IMR-90 (cell line): Measurements from ENCODE around the gene ACSL4. TPM values are rescaled to one million over a fixed set of nuclear protein-coding genes. Genes with fewer than 3 reads are reported as not detected.

ENCODE experiments used
- ATAC-seq: fragments of 200-7000 bp; cut with Tn5 transposase; 2 replicates; pipeline ENCODE4 v1.9.1; 2020; ENCODE audit warnings: low read depth, mild to moderate bottlenecking, moderate library complexity
- BruUV-seq: library from RNA; stranded (reverse); fragments of 400-500 nt; replicated peaks from 2 replicates; lab custom pipeline; 2021; lab: Mats Ljungman, UMichigan
- CTCF ChIA-PET: fragments of 300-600 bp; formaldehyde crosslinking; extraction: SDS; loops from one replicate; lab custom pipeline; 2021; ENCODE audit warnings: antibody characterized with exemption; lab: Yijun Ruan, JAX
- POLR2A ChIA-PET: fragments of 300-600 bp; sonication (Branson Sonifier 250); formaldehyde crosslinking; loops from one replicate; lab custom pipeline; 2022; ENCODE audit warnings: antibody characterized with exemption; ENCODE audit not compliant: unreplicated experiment; lab: Charles Lee
- DNase-seq: peaks from one replicate; pipeline ENCODE4 v3.0.0; 2013
- H2AFZ ChIP-seq: replicated peaks from 2 replicates; pipeline ENCODE3; 2013; ENCODE audit warnings: low read length, mild to moderate bottlenecking; ENCODE audit not compliant: poor library complexity
- H2AK5ac ChIP-seq: 2 replicates; pipeline ENCODE4 v1.6.1; 2013; ENCODE audit warnings: low read depth, low read length, inconsistent platforms
- H2AK9ac ChIP-seq: replicated peaks from 2 replicates; pipeline ENCODE3; 2013; ENCODE audit warnings: mild to moderate bottlenecking, low read depth, low read length, moderate library complexity; ENCODE audit not compliant: poor library complexity
- H2BK120ac ChIP-seq: 2 replicates; pipeline ENCODE4 v1.6.1; 2013; ENCODE audit warnings: low read depth, low read length, inconsistent platforms
- H2BK15ac ChIP-seq: 3 replicates; pipeline ENCODE4 v1.6.1; 2013; ENCODE audit warnings: low read depth, low read length, inconsistent platforms
- H2BK20ac ChIP-seq: 2 replicates; pipeline ENCODE4 v1.6.1; 2013; ENCODE audit warnings: low read depth, mild to moderate bottlenecking, inconsistent platforms, low read length, moderate library complexity
- H2BK5ac ChIP-seq: 2 replicates; pipeline ENCODE4 v1.6.1; 2013; ENCODE audit warnings: mild to moderate bottlenecking, low read depth, low read length, inconsistent platforms; ENCODE audit not compliant: poor library complexity, severe bottlenecking
- H3K14ac ChIP-seq: replicated peaks from 2 replicates; pipeline ENCODE4 v1.6.1; 2013; ENCODE audit warnings: low read depth, low read length, inconsistent platforms
- H3K18ac ChIP-seq: 2 replicates; pipeline ENCODE4 v1.6.1; 2013; ENCODE audit warnings: low read depth, low read length, control low read depth
- H3K23ac ChIP-seq: 2 replicates; pipeline ENCODE4 v1.6.1; 2013; ENCODE audit warnings: low read depth, low read length, inconsistent platforms
- H3K27ac ChIP-seq: 2 replicates; pipeline ENCODE4 v1.5.1; 2013; ENCODE audit warnings: mild to moderate bottlenecking, control low read depth, low read length; ENCODE audit not compliant: insufficient read depth
- H3K27me3 ChIP-seq: 2 replicates; pipeline ENCODE4 v1.6.1; 2013; ENCODE audit warnings: low read length; ENCODE audit not compliant: control insufficient read depth, insufficient read depth
- H3K36me3 ChIP-seq: 2 replicates; pipeline ENCODE4 v1.6.1; 2013; ENCODE audit warnings: low read length, mixed read lengths; ENCODE audit not compliant: control insufficient read depth, insufficient read depth
- H3K4ac ChIP-seq: 2 replicates; pipeline ENCODE4 v1.6.1; 2013; ENCODE audit warnings: low read depth, low read length, inconsistent platforms
- H3K4me1 ChIP-seq: 2 replicates; pipeline ENCODE4 v1.6.1; 2013; ENCODE audit warnings: low read length, mixed read lengths; ENCODE audit not compliant: control insufficient read depth, insufficient read depth
- H3K4me2 ChIP-seq: 2 replicates; pipeline ENCODE4 v1.6.1; 2013; ENCODE audit warnings: low read depth, mild to moderate bottlenecking, control low read depth, low read length, moderate library complexity
- H3K4me3 ChIP-seq: 2 replicates; pipeline ENCODE4 v1.5.1; 2013; ENCODE audit warnings: low read depth, mild to moderate bottlenecking, control low read depth, low read length, moderate library complexity; ENCODE audit not compliant: insufficient read depth
- H3K56ac ChIP-seq: 2 replicates; pipeline ENCODE4 v1.6.1; 2013; ENCODE audit warnings: low read length, inconsistent platforms; ENCODE audit not compliant: insufficient read depth; ENCODE audit errors: extremely low read depth
- H3K79me1 ChIP-seq, 2 experiments: 2 replicates each; pipeline ENCODE4 v1.6.1; 2013; ENCODE audit warnings: low read length in 2 of 2, inconsistent platforms in 1 of 2, low read depth in 1 of 2
- H3K9ac ChIP-seq: 2 replicates; pipeline ENCODE4 v1.6.1; 2013; ENCODE audit warnings: low read depth, low read length, control low read depth
- H3K9me1 ChIP-seq: 2 replicates; pipeline ENCODE4 v1.6.1; 2013; ENCODE audit warnings: low read length, inconsistent platforms; ENCODE audit not compliant: insufficient read depth
- H3K9me3 ChIP-seq: 2 replicates; pipeline ENCODE4 v1.6.1; 2013; ENCODE audit warnings: low read length; ENCODE audit not compliant: control insufficient read depth, insufficient read depth
- H4K20me1 ChIP-seq: 2 replicates; pipeline ENCODE4 v1.6.1; 2013; ENCODE audit warnings: low read length, inconsistent platforms; ENCODE audit not compliant: insufficient read depth
- H4K5ac ChIP-seq: 2 replicates; pipeline ENCODE4 v1.6.1; 2013; ENCODE audit warnings: mild to moderate bottlenecking, low read depth, low read length, control low read depth
- H4K8ac ChIP-seq, 2 experiments: 2 replicates each; pipeline ENCODE4 v1.6.1; 2013; ENCODE audit warnings: low read depth in 2 of 2, low read length in 2 of 2, control low read depth in 1 of 2, inconsistent platforms in 1 of 2
- H4K91ac ChIP-seq: 2 replicates; pipeline ENCODE4 v1.6.1; 2013; ENCODE audit warnings: low read depth, low read length, inconsistent platforms; ENCODE audit not compliant: insufficient read depth
- BHLHE40 ChIP-seq: fragments of 150-350 bp; IDR thresholded peaks from 2 replicates; pipeline ENCODE4 v1.6.1; 2016; ENCODE audit warnings: mild to moderate bottlenecking, low read depth, low read length
- ELK1 ChIP-seq: fragments of 150-350 bp; IDR thresholded peaks from 2 replicates; pipeline ENCODE4 v1.6.1; 2016; ENCODE audit warnings: low read depth, mild to moderate bottlenecking, low read length, moderate library complexity, borderline replicate concordance
- MAZ ChIP-seq: IDR thresholded peaks from 2 replicates; pipeline ENCODE4 v1.6.1; 2012; ENCODE audit warnings: low read depth, mild to moderate bottlenecking, low read length, improper control_type of control experiment, moderate library complexity, borderline replicate concordance
- RCOR1 ChIP-seq: IDR thresholded peaks from 2 replicates; pipeline ENCODE4 v1.6.1; 2012; ENCODE audit warnings: mild to moderate bottlenecking, low read length, improper control_type of control experiment; ENCODE audit not compliant: insufficient replicate concordance
- SMC3 ChIP-seq: fragments of 150-350 bp; IDR thresholded peaks from 2 replicates; pipeline ENCODE4 v1.6.1; 2016; ENCODE audit warnings: low read depth, mild to moderate bottlenecking, antibody characterized with exemption, low read length, moderate library complexity
- WGBS, 2 experiments: methylation state at CpG; one replicate each; pipeline versions ENCODE4 v1.1.5 to v1.1.7; 2013; ENCODE audit warnings: missing lambda C conversion rate in 2 of 2; ENCODE audit not compliant: insufficient read length in 1 of 2; ENCODE audit errors: extremely low coverage in 2 of 2; 5-methylcytosine and 5-hydroxymethylcytosine counted together
- dilution Hi-C: fragments of 300-500 bp; cut with HindIII; formaldehyde crosslinking; loops from one replicate; pipeline ENCODE4 v1.14.3; 2018; ENCODE audit warnings: low sequenced_read_pairs; ENCODE audit not compliant: unreplicated experiment
- in situ Hi-C: fragments of 300-500 bp; cut with MboI; formaldehyde crosslinking; loops from 3 replicates; pipeline ENCODE4 v1.14.3; 2019; ENCODE audit warnings: low sequenced_read_pairs, inconsistent platforms, mixed read lengths
- intact Hi-C: fragments of 100-400 bp; cut with micrococcal nuclease; formaldehyde crosslinking; loops from 2 replicates; pipeline ENCODE4 v1.10.0; 2022
- polyA plus RNA-seq, 3 experiments: library from polyadenylated mRNA; depleted of rRNA; stranded (reverse); fragments of >200 nt; gene quantifications; 2 replicates each; pipeline ENCODE4 v1.2.3, GENCODE V29; 2012; ENCODE audit warnings: low replicate concordance in 1 of 3
- total RNA-seq: library from RNA; depleted of rRNA; stranded (reverse); fragments of >200 nt; gene quantifications from 2 replicates; pipeline ENCODE4 v1.2.3, GENCODE V29; 2012
- TF ChIP-seq, protein P1 (sequence below): fragments of 150-350 bp; IDR thresholded peaks from 2 replicates; pipeline ENCODE4 v1.6.1; 2017; ENCODE audit warnings: mild to moderate bottlenecking, antibody characterized with exemption, low read length, low read depth

ACSL4 gene
- total and polyA plus RNA-seq, 2 of the 4 experiments (the other 2 are of a cell fraction), result 29.6 to 59.7 TPM

DNA sequence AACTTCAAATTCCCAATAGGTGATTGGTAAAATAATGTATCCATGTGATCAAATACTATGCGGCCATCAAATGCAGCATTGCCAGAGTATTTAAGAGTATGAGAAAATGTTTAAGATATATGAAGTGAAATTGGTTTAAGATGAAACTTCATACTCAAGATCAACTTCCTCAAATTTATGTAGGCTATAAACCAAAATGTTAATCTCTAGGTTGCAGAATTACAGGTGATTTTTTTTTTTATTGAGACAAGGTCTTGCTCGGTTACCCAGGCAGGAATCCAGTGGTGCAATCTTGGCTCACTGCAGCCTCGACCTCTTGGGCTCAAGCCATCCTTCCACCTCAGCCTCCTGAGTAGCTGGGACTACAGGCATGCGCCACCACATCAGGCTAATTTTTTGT lies 25.3 kb downstream of the ACSL4 start:
- H3K4me2 ChIP-seq, result no peak overlapping the region
- no peak overlapping the region for H2AFZ ChIP-seq
- DNase-seq, result no peak
- H4K20me1 ChIP-seq, result peaks cover 19% of the 10 kb centered on the region; the same call in 1 of the 2 replicates
- H3K9me1 ChIP-seq, result peaks cover 2% of the 10 kb centered on the region; the same call in 1 of the 2 replicates
- intact Hi-C loops (no loop called here), in situ Hi-C loops (loop anchor here (25.0 kb wide), 1 partner anchor 705 kb away; no protein-coding TSS in a partner anchor), dilution Hi-C loops (no loop called here)
- no peak overlapping the region for H2BK5ac ChIP-seq
- H3K4me1 ChIP-seq, result peaks cover 4% of the 10 kb centered on the region; the same call in 1 of the 2 replicates
- H3K56ac ChIP-seq, result no peak overlapping the region
- no CpG with 5 or more reads among the region's 4 CpGs for WGBS, 2 experiments
- H3K23ac ChIP-seq, result no peak overlapping the region
- H3K4me3 ChIP-seq, result no peak overlapping the region
- no peak overlapping the region for H2AK9ac ChIP-seq
- no peak overlapping the region for H4K91ac ChIP-seq
- no peak overlapping the region for H4K5ac ChIP-seq
- H2AK5ac ChIP-seq, result no peak overlapping the region
- H3K9ac ChIP-seq, result no peak overlapping the region
- no peak overlapping the region for H3K27ac ChIP-seq
- H4K8ac ChIP-seq, result no peak overlapping the region
- H2BK120ac ChIP-seq, result no peak overlapping the region
- BruUV-seq, result no TSS peak
- POLR2A ChIA-PET, result no interaction called here
- H3K79me1 ChIP-seq, result peaks cover 0 to 3% of the 10 kb centered on the region in 2 experiments; a peak in 1 of 4 replicates
- H3K18ac ChIP-seq, result no peak overlapping the region
- no peak for ATAC-seq
- H2BK15ac ChIP-seq, result no peak overlapping the region
- TF ChIP-seq SMC3 (no peak), ELK1 (no peak), RCOR1 (no peak), BHLHE40 (no peak), MAZ (no peak)
- TF ChIP-seq, protein P1, sequence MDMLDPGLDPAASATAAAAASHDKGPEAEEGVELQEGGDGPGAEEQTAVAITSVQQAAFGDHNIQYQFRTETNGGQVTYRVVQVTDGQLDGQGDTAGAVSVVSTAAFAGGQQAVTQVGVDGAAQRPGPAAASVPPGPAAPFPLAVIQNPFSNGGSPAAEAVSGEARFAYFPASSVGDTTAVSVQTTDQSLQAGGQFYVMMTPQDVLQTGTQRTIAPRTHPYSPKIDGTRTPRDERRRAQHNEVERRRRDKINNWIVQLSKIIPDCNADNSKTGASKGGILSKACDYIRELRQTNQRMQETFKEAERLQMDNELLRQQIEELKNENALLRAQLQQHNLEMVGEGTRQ, result no peak
- CTCF ChIA-PET, result interaction anchor here (1.2 kb wide), 1 partner anchor 13 kb away, joined by 3 read pairs; no protein-coding TSS in a partner anchor
- H3K36me3 ChIP-seq, result 0 out of 2 replicates have a peak, but pooled peaks cover 1% of the 10 kb centered on the region
- H3K9me3 ChIP-seq, result no peaks in the 10 kb centered on the region
- no peaks in the 10 kb centered on the region; the same call in 1 of the 2 replicates for H3K27me3 ChIP-seq
- no peak overlapping the region for H3K4ac ChIP-seq
- H3K14ac ChIP-seq, result no peak overlapping the region
- H2BK20ac ChIP-seq, result no peak overlapping the region
